Esophagus muscularis mucosa (tissue), 4 donors: Measurements from ENCODE around the gene TRPV3.

Experiments used
- EP300 ChIP-seq: sonication (generic); formaldehyde crosslinking; IDR thresholded peaks from one replicate; pipeline ENCODE4 v1.6.1; 2017; ENCODE audit warnings: antibody characterized with exemption
- POLR2A ChIP-seq: fragments of 450-650 bp; IDR thresholded peaks from one replicate; pipeline ENCODE4 v1.6.1; 2017; ENCODE audit warnings: antibody characterized with exemption, moderate library complexity, mild to moderate bottlenecking, low read depth
- TF ChIP-seq, protein P1 (sequence below), 3 experiments: fragments of 200-600 bp in 2 of 3; fragments of 450-650 bp in 1 of 3; sonication (generic) in 2 of 3; IDR thresholded peaks; one replicate each; pipeline ENCODE4 v1.5.1; 2017 to 2019; ENCODE audit warnings: antibody characterized with exemption in 3 of 3, mild to moderate bottlenecking in 2 of 3, moderate library complexity in 1 of 3

DNA sequence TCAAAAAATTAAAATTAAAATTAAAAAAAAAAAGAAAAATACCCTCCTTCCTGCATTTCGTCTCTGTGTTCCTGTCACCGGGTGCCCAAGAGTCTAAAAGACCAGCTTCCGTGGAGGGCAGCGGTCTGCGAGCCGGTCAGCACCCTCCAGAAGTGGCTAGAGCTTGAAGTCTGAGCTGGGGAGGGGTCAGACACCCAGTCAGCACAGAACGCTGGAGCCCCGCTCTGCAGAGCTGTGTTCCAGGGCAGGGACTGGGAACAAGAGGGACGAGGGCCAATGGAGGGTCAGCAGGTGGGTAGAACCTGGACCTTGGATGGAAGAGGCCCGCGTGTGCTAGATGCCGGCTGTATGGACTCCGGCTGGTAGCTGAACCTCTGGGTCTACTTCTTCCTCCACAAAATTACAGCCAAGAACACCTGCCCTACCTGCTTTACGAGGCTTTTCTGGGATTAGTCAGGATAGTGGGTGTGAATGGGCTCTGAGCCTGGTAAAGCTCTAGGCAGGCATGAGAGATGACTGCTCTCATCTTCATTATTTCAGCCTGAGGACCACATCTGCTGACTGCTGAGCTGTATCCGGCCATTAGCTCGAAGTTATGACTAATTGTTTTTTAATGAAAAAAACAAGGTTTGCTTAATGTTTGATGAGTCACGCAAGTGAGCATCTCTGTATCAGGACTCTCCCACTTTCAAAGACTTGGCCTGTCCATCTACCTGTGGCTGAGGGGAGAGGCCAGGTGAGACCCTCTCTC lies 45.7 kb upstream of the TRPV3 start:
- TF ChIP-seq, protein P1, sequence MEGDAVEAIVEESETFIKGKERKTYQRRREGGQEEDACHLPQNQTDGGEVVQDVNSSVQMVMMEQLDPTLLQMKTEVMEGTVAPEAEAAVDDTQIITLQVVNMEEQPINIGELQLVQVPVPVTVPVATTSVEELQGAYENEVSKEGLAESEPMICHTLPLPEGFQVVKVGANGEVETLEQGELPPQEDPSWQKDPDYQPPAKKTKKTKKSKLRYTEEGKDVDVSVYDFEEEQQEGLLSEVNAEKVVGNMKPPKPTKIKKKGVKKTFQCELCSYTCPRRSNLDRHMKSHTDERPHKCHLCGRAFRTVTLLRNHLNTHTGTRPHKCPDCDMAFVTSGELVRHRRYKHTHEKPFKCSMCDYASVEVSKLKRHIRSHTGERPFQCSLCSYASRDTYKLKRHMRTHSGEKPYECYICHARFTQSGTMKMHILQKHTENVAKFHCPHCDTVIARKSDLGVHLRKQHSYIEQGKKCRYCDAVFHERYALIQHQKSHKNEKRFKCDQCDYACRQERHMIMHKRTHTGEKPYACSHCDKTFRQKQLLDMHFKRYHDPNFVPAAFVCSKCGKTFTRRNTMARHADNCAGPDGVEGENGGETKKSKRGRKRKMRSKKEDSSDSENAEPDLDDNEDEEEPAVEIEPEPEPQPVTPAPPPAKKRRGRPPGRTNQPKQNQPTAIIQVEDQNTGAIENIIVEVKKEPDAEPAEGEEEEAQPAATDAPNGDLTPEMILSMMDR (IDR thresholded peaks at IDR 0.05) = no peak
- TF ChIP-seq EP300 (no peak), POLR2A (no peak)
